Osteoblast (primary cell): ENCODE data around the gene PPP1R10. TPM values are rescaled to one million over a fixed set of nuclear protein-coding genes. Genes with fewer than 3 reads are reported as not detected.
A peak's percentile ranks its signal among the peaks of the same experiment; 100 is the strongest.

Experiments used
- DNase-seq: peaks from one replicate; pipeline ENCODE4 v3.0.0; 2011; ENCODE audit warnings: low spot score, mixed read lengths; ENCODE audit not compliant: insufficient read length; ENCODE audit errors: missing footprints
- H2AFZ ChIP-seq: 2 replicates; pipeline ENCODE4 v1.6.0; 2011; ENCODE audit warnings: mild to moderate bottlenecking, low read length
- H3K27ac ChIP-seq: 2 replicates; pipeline ENCODE4 v1.5.1; 2011; ENCODE audit warnings: mild to moderate bottlenecking, low read depth, low read length, moderate library complexity
- H3K27me3 ChIP-seq: 2 replicates; pipeline ENCODE4 v1.6.0; 2012; ENCODE audit warnings: mild to moderate bottlenecking, control low read depth, inconsistent platforms, low read length, moderate library complexity; ENCODE audit not compliant: insufficient read depth
- H3K36me3 ChIP-seq: 2 replicates; pipeline ENCODE4 v1.5.1; 2011; ENCODE audit warnings: mild to moderate bottlenecking, low read length, control low read depth, moderate library complexity; ENCODE audit not compliant: insufficient read depth
- H3K4me1 ChIP-seq: 2 replicates; pipeline ENCODE4 v1.5.1; 2011; ENCODE audit warnings: mild to moderate bottlenecking, low read length, control low read depth, moderate library complexity; ENCODE audit not compliant: insufficient read depth
- H3K4me2 ChIP-seq: 2 replicates; pipeline ENCODE4 v1.6.0; 2011; ENCODE audit warnings: mild to moderate bottlenecking, low read length; ENCODE audit not compliant: insufficient read depth
- H3K4me3 ChIP-seq: fragments of 200-600 bp; sonication (generic); 3 replicates; pipeline ENCODE4 v1.5.1; 2012; ENCODE audit warnings: mild to moderate bottlenecking, low read length, inconsistent platforms; ENCODE audit not compliant: insufficient read depth
- H3K79me2 ChIP-seq: 2 replicates; pipeline ENCODE4 v1.6.0; 2012; ENCODE audit warnings: mild to moderate bottlenecking, low read length, control low read depth, inconsistent platforms; ENCODE audit not compliant: insufficient read depth
- H3K9me3 ChIP-seq: 2 replicates; pipeline ENCODE4 v1.5.1; 2011; ENCODE audit warnings: low read depth, low read length, control low read depth
- H4K20me1 ChIP-seq: 2 replicates; pipeline ENCODE4 v1.6.0; 2012; ENCODE audit warnings: mild to moderate bottlenecking, low read length, control low read depth; ENCODE audit not compliant: insufficient read depth
- total RNA-seq: library from RNA; depleted of rRNA; stranded (reverse); fragments of >200 nt; gene quantifications from 2 replicates; pipeline ENCODE4 v1.2.3, GENCODE V29; 2012
- TF ChIP-seq, protein P1 (sequence below): IDR thresholded peaks from 2 replicates; pipeline ENCODE4 v1.5.1; 2011; ENCODE audit warnings: mild to moderate bottlenecking, low read depth, low read length, moderate library complexity; ENCODE audit errors: extremely low read depth

The PPP1R10 gene
- total RNA-seq, 1 donor = 29.0 TPM

GRCh38 chr6:30612213-30612612 is 4.8 kb downstream of the PPP1R10 start:
- H4K20me1 ChIP-seq = peaks cover 46% of the 10 kb centered on the region
- peaks cover 45% of the 10 kb centered on the region for H3K79me2 ChIP-seq
- no peak overlapping the region for H2AFZ ChIP-seq
- no peak overlapping the region for H3K4me3 ChIP-seq
- no peaks in the 10 kb centered on the region for H3K27me3 ChIP-seq
- H3K4me2 ChIP-seq = peak overlapping the region; percentile 86
- peaks cover 56% of the 10 kb centered on the region for H3K36me3 ChIP-seq
- H3K27ac ChIP-seq = peak overlapping the region; percentile 99
- TF ChIP-seq, protein P1, sequence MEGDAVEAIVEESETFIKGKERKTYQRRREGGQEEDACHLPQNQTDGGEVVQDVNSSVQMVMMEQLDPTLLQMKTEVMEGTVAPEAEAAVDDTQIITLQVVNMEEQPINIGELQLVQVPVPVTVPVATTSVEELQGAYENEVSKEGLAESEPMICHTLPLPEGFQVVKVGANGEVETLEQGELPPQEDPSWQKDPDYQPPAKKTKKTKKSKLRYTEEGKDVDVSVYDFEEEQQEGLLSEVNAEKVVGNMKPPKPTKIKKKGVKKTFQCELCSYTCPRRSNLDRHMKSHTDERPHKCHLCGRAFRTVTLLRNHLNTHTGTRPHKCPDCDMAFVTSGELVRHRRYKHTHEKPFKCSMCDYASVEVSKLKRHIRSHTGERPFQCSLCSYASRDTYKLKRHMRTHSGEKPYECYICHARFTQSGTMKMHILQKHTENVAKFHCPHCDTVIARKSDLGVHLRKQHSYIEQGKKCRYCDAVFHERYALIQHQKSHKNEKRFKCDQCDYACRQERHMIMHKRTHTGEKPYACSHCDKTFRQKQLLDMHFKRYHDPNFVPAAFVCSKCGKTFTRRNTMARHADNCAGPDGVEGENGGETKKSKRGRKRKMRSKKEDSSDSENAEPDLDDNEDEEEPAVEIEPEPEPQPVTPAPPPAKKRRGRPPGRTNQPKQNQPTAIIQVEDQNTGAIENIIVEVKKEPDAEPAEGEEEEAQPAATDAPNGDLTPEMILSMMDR = peak; percentile 49
- no peaks in the 10 kb centered on the region for H3K9me3 ChIP-seq
- no peak for DNase-seq
- peaks cover 52% of the 10 kb centered on the region for H3K4me1 ChIP-seq

DNA sequence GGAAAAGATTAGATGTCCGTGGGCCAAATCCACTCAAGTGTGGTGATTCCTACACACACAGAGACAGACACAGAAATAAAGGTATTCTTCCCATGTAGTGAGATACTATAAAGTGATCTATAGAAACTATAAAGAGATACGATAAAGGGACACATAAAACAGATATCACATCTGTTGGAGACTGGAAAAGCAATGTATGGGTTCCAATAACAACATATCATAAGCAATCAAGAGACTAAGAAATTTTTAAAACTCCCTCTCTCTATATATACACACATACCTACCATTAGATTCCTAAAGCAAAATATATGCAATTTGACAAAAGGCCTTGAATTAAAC is 5.2 kb downstream of the PPP1R10 start:
- Histone ChIP-seq H3K36me3 (peaks cover 58% of the 10 kb centered on the region), H3K79me2 (peaks cover 42% of the 10 kb centered on the region), H3K9me3 (no peaks in the 10 kb centered on the region)

DNA sequence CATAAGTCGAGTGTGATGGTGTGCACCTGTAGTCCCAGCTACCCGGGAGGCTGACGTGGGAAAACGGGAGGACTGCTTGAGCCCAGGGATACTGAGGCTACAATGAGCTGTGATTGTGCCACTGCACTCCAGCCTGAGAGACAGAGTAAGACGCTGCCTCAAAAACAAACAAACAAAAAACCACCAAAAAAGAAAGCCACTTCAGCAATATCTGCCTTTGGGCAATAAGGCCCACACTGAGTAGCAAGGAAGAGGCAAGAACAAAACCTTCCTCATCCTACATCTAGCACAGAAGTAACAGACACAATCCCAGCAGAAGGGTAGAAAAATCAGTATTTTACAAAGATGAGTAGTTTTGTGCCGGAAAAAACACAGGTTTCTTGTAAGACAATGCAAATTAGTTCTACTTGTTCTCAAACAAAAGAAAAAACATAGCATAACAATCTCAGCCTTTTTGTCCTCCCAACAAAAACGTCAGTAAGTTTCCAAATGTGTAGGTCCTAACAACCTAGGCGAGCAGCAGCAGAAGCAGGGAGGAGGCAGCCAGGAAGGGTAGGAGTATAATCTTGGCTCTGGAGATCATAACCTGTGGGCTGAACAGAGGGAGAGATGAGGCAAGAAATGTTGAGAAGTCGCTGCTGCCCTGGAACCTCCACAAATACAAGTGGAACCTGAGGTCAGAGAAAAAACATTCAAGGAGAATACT is 5.7 kb downstream of the PPP1R10 start:
- no peaks in the 10 kb centered on the region for H3K27me3 ChIP-seq
- no peak for DNase-seq
- H3K4me3 ChIP-seq = no peak overlapping the region
- H3K4me1 ChIP-seq = peaks cover 50% of the 10 kb centered on the region
- peaks cover 39% of the 10 kb centered on the region for H3K79me2 ChIP-seq
- no peak overlapping the region for H3K4me2 ChIP-seq
- peaks cover 58% of the 10 kb centered on the region for H3K36me3 ChIP-seq
- peaks cover 50% of the 10 kb centered on the region for H4K20me1 ChIP-seq
- no peaks in the 10 kb centered on the region for H3K9me3 ChIP-seq
- peak overlapping the region; percentile 42 for H3K27ac ChIP-seq
- TF ChIP-seq, protein P1 = no peak
- no peak overlapping the region for H2AFZ ChIP-seq

More for the DNA sequence above, 5.2 kb downstream of the PPP1R10 start:
- Histone ChIP-seq H3K4me2 (peak overlapping the region; percentile 9), H3K27me3 (no peaks in the 10 kb centered on the region), H3K4me1 (peaks cover 52% of the 10 kb centered on the region), H3K4me3 (no peak overlapping the region), H4K20me1 (peaks cover 46% of the 10 kb centered on the region), H2AFZ (no peak overlapping the region), H3K27ac (peak overlapping the region; percentile 42)
- DNase-seq = no peak
- TF ChIP-seq, protein P1 = no peak

DNA sequence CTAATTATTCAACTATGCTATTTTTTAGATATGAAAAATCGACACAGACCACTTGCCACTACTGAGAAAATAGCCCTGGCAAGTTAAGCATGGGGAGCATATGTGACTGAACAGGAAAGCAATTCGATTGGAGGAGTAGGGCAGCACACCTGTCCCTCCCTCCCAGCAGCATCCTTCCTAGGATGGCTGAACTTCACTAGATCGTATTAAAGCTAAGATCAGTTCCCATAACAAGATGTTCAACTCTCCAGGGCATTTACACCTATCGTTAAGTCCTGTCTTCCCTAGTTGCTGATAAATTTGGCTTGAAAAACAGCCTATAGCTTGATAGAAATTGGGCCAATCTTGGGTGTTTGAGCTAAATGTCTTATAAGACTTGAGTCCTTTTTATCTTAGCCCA is 7.0 kb downstream of the PPP1R10 start:
- Histone ChIP-seq H3K27me3 (no peaks in the 10 kb centered on the region), H3K4me1 (peaks cover 44% of the 10 kb centered on the region), H3K36me3 (peaks cover 65% of the 10 kb centered on the region), H3K27ac (peak overlapping the region; percentile 38), H4K20me1 (peaks cover 50% of the 10 kb centered on the region), H3K79me2 (peaks cover 34% of the 10 kb centered on the region), H3K4me2 (no peak overlapping the region), H2AFZ (no peak overlapping the region), H3K9me3 (no peaks in the 10 kb centered on the region), H3K4me3 (no peak overlapping the region)
- TF ChIP-seq, protein P1 = no peak
- no peak for DNase-seq
